ENCODE measurements around the gene ETV6. TPM values are rescaled to one million over a fixed set of nuclear protein-coding genes. Genes with fewer than 3 reads are reported as not detected.

ETV6 gene
- total RNA-seq, 1 donor from 2014 or later, result 31.4 TPM

DNA sequence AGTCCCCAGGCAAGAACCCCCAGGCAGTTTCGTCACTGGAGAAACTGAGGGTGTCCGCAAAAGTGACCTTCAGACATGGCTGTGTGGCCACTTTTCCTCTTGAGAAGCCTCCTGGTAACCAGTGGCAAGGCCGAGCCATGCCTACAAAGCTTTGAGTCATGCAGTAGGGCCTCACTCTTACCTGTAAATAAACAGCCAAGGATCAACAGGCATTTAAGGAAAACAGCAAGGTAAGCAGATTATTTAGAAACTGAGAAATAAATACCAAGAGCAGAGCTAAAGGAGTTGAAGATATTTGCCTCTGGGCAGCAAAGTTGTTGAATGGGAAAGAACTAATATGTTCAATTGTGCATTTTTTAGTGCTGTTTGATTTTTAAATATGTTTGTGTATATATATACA lies 280.2 kb downstream of the ETV6 start:
- Mint-ChIP-seq H3K27ac (no peak overlapping the region), H3K4me1 (peaks cover 2% of the 10 kb centered on the region), H3K27me3 (ENCODE audit: low read depth) (no peaks in the 10 kb centered on the region), H3K36me3 (no peaks in the 10 kb centered on the region), H3K4me3 (no peak overlapping the region), H3K9me3 (peaks cover 14% of the 10 kb centered on the region)
- no peak for DNase-seq (ENCODE audit: low spot score in 2 of 2, unreplicated experiment in 2 of 2)
- TF ChIP-seq, protein P1, sequence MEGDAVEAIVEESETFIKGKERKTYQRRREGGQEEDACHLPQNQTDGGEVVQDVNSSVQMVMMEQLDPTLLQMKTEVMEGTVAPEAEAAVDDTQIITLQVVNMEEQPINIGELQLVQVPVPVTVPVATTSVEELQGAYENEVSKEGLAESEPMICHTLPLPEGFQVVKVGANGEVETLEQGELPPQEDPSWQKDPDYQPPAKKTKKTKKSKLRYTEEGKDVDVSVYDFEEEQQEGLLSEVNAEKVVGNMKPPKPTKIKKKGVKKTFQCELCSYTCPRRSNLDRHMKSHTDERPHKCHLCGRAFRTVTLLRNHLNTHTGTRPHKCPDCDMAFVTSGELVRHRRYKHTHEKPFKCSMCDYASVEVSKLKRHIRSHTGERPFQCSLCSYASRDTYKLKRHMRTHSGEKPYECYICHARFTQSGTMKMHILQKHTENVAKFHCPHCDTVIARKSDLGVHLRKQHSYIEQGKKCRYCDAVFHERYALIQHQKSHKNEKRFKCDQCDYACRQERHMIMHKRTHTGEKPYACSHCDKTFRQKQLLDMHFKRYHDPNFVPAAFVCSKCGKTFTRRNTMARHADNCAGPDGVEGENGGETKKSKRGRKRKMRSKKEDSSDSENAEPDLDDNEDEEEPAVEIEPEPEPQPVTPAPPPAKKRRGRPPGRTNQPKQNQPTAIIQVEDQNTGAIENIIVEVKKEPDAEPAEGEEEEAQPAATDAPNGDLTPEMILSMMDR (IDR thresholded peaks at IDR 0.05; ENCODE audit: unreplicated experiment), result no peak

- Mint-ChIP-seq H3K27ac (no peak overlapping the region), H3K27me3 (ENCODE audit: low read depth) (no peaks in the 10 kb centered on the region), H3K9me3 (peaks cover 16% of the 10 kb centered on the region), H3K4me1 (no peaks in the 10 kb centered on the region), H3K4me3 (no peak overlapping the region), H3K36me3 (no peaks in the 10 kb centered on the region)
- TF ChIP-seq, protein P1 (IDR thresholded peaks at IDR 0.05; ENCODE audit: unreplicated experiment), result no peak
- DNase-seq (ENCODE audit: low spot score in 2 of 2, unreplicated experiment in 2 of 2), result no peak
Observed at GRCh38 chr12:11939223-11939622, 289.7 kb downstream of the ETV6 start.

- no peak overlapping the region for H3K27ac Mint-ChIP-seq
Observed at GRCh38 chr12:11941606-11942337, 292.3 kb downstream of the ETV6 start.

DNA sequence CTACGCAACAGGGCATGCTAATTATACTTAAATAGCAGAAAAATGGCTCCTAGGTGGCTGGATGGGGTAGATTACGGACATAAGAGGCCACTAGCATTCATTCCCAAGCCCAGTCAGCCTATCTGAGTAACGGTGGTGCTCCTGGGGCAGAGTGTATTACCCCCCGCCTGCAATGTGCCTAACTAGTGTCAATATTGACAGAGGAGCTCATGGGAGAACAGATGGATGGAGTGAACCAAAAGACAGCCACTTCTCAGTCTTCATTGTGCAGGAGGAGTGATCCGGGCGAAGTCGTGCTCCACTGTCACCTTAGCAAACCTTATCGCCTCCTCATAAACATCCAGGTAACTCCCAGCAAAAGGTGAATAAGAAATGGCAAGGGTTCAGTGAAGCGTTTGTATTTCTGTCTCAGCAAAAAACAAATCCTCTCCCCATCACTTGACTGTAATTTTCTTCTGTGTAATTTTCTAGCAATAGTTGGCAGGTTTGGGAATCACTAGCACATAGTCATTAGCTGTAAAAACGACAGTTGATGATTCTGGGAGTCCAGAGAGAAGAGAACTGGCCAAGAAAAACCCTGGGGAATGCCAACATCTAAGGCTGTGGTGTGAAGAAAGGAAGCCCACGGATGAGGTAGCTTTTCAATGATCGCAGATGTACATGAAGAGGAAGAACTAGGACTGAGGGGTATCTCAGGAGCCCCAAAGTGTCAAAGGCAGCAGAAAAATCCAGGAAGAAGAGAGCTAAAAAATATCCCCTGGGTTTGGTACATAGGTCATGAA lies 294.6 kb downstream of the ETV6 start:
- no peak overlapping the region for H3K27ac Mint-ChIP-seq
- H3K9me3 Mint-ChIP-seq, result peaks cover 13% of the 10 kb centered on the region
- TF ChIP-seq, protein P1 (IDR thresholded peaks at IDR 0.05; ENCODE audit: unreplicated experiment), result no peak
- H3K4me3 Mint-ChIP-seq, result no peak overlapping the region
- H3K27me3 Mint-ChIP-seq (ENCODE audit: low read depth), result peaks cover 1% of the 10 kb centered on the region
- H3K36me3 Mint-ChIP-seq, result no peaks in the 10 kb centered on the region
- no peak for DNase-seq (ENCODE audit: low spot score in 2 of 2, unreplicated experiment in 2 of 2)
- no peaks in the 10 kb centered on the region for H3K4me1 Mint-ChIP-seq

More at GRCh38 chr12:11941606-11942337, 292.3 kb downstream of the ETV6 start:
- H3K27me3 Mint-ChIP-seq (ENCODE audit: low read depth), result no peaks in the 10 kb centered on the region
- H3K4me1 Mint-ChIP-seq, result no peaks in the 10 kb centered on the region
- no peak for DNase-seq (ENCODE audit: low spot score in 2 of 2, unreplicated experiment in 2 of 2)
- H3K9me3 Mint-ChIP-seq, result peaks cover 14% of the 10 kb centered on the region
- H3K36me3 Mint-ChIP-seq, result no peaks in the 10 kb centered on the region
- H3K4me3 Mint-ChIP-seq, result no peak overlapping the region
- TF ChIP-seq, protein P1 (IDR thresholded peaks at IDR 0.05; ENCODE audit: unreplicated experiment), result no peak
